ENCODE results near the gene SHKBP1. TPM values are rescaled to one million over a fixed set of nuclear protein-coding genes. Genes with fewer than 3 reads are reported as not detected.

Gene SHKBP1
- total and polyA plus RNA-seq, 9 of the 15 experiments (the other 6 are each of a cell fraction or from before 2014, with no cell fraction given): 1.2 to 58.1 (median 22.3) TPM

- no peak for TF ChIP-seq POLR3G (IDR thresholded peaks at IDR 0.05; ENCODE audit: extremely low read depth, insufficient read length, insufficient replicate concordance)
- no peak for TF ChIP-seq PRMT5 (CRISPR knock-in tag; IDR thresholded peaks at IDR 0.05)
- TF ChIP-seq YBX1 (IDR thresholded peaks at IDR 0.05): no peak
- TF ChIP-seq SMAD1 (IDR thresholded peaks at IDR 0.05; ENCODE audit: low read depth, low read length, partially characterized antibody): no peak
- TF ChIP-seq BCL6 (CRISPR knock-in tag; IDR thresholded peaks at IDR 0.05): no peak
- no peak for TF ChIP-seq MYBL2 (IDR thresholded peaks at IDR 0.05; ENCODE audit: low read depth)
- TF ChIP-seq MYBL2 (CRISPR knock-in tag; IDR thresholded peaks at IDR 0.05; ENCODE audit: borderline replicate concordance): no peak
- TF ChIP-seq ZNF717 (CRISPR knock-in tag; IDR thresholded peaks at IDR 0.05): no peak
- TF ChIP-seq FOXP4 (CRISPR knock-in tag; IDR thresholded peaks at IDR 0.05; ENCODE audit: borderline replicate concordance): no peak
- TF ChIP-seq ZNF512 (tag; IDR thresholded peaks at IDR 0.05): no peak
- no peak for TF ChIP-seq DACH1 (IDR thresholded peaks at IDR 0.05; ENCODE audit: partially characterized antibody)
- no peak for TF ChIP-seq PURB (CRISPR knock-in tag; IDR thresholded peaks at IDR 0.05; ENCODE audit: low read depth)
- no peak for TF ChIP-seq MCM7 (IDR thresholded peaks at IDR 0.05)
- no peak for TF ChIP-seq CC2D1A (IDR thresholded peaks at IDR 0.05)
- TF ChIP-seq, protein P1, sequence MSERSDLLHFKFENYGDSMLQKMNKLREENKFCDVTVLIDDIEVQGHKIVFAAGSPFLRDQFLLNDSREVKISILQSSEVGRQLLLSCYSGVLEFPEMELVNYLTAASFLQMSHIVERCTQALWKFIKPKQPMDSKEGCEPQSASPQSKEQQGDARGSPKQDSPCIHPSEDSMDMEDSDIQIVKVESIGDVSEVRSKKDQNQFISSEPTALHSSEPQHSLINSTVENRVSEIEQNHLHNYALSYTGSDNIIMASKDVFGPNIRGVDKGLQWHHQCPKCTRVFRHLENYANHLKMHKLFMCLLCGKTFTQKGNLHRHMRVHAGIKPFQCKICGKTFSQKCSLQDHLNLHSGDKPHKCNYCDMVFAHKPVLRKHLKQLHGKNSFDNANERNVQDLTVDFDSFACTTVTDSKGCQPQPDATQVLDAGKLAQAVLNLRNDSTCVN (CRISPR knock-in tag; IDR thresholded peaks at IDR 0.05): no peak
- TF ChIP-seq, protein P2, sequence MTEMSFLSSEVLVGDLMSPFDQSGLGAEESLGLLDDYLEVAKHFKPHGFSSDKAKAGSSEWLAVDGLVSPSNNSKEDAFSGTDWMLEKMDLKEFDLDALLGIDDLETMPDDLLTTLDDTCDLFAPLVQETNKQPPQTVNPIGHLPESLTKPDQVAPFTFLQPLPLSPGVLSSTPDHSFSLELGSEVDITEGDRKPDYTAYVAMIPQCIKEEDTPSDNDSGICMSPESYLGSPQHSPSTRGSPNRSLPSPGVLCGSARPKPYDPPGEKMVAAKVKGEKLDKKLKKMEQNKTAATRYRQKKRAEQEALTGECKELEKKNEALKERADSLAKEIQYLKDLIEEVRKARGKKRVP (CRISPR knock-in tag; IDR thresholded peaks at IDR 0.05): no peak
- TF ChIP-seq, protein P3, sequence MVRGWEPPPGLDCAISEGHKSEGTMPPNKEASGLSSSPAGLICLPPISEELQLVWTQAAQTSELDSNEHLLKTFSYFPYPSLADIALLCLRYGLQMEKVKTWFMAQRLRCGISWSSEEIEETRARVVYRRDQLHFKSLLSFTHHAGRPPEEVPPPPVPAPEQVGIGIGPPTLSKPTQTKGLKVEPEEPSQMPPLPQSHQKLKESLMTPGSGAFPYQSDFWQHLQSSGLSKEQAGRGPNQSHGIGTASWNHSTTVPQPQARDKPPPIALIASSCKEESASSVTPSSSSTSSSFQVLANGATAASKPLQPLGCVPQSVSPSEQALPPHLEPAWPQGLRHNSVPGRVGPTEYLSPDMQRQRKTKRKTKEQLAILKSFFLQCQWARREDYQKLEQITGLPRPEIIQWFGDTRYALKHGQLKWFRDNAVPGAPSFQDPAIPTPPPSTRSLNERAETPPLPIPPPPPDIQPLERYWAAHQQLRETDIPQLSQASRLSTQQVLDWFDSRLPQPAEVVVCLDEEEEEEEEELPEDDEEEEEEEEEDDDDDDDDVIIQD (CRISPR knock-in tag; IDR thresholded peaks at IDR 0.05): no peak
- no peak for TF ChIP-seq GTF2E2 (tag; IDR thresholded peaks at IDR 0.05)
- TF ChIP-seq, protein P4, sequence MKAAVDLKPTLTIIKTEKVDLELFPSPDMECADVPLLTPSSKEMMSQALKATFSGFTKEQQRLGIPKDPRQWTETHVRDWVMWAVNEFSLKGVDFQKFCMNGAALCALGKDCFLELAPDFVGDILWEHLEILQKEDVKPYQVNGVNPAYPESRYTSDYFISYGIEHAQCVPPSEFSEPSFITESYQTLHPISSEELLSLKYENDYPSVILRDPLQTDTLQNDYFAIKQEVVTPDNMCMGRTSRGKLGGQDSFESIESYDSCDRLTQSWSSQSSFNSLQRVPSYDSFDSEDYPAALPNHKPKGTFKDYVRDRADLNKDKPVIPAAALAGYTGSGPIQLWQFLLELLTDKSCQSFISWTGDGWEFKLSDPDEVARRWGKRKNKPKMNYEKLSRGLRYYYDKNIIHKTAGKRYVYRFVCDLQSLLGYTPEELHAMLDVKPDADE (conservative IDR thresholded peaks at IDR 0.05; ENCODE audit: control insufficient read depth, low read depth, low read length): peak; percentile 80; the same call in 1 of the 2 replicates
- no peak for TF ChIP-seq ZNF551 (CRISPR knock-in tag; IDR thresholded peaks at IDR 0.05)
- TF ChIP-seq FOXK2 (conservative IDR thresholded peaks at IDR 0.05 in 1 of 2, IDR thresholded peaks at IDR 0.05 in 1 of 2; ENCODE audit: low read depth in 2 of 2): no peak; a peak in 1 of 4 replicates
- no peak for TF ChIP-seq KDM2B (CRISPR knock-in tag; IDR thresholded peaks at IDR 0.05)
These were observed 1.8 kb downstream of the SHKBP1 start (continued) for GRCh38 chr19:40578442-40578908.

All from K562 (cell line).